Caki2 (cell line): ENCODE data around the gene FZD4. TPM values are rescaled to one million over a fixed set of nuclear protein-coding genes. Genes with fewer than 3 reads are reported as not detected.
"Not testable (repeated sequence)": the region's sequence is repeated elsewhere in the genome, so short reads cannot be mapped to it uniquely, and the experiment has no call there.

Experiments
- DNase-seq: peaks from one replicate; pipeline ENCODE4 v3.0.0-alpha.2; 2015; ENCODE audit warnings: low read depth
- in situ Hi-C: cut with HindIII; loops from 2 replicates; pipeline ENCODE4 v1.10.0; 2016; ENCODE audit warnings: low sequenced_read_pairs, low pct_unique_long_range_greater_than_20kb, mixed read lengths
- total RNA-seq: library from RNA; depleted of rRNA; stranded (reverse); fragments of >200 nt; shearing (Covaris generic); gene quantifications from 2 replicates; pipeline ENCODE4 v1.2.3, GENCODE V29; 2014; ENCODE audit warnings: low replicate concordance

The FZD4 gene
- total RNA-seq, 1 experiment from 2014 or later, result 0.81 TPM

DNA sequence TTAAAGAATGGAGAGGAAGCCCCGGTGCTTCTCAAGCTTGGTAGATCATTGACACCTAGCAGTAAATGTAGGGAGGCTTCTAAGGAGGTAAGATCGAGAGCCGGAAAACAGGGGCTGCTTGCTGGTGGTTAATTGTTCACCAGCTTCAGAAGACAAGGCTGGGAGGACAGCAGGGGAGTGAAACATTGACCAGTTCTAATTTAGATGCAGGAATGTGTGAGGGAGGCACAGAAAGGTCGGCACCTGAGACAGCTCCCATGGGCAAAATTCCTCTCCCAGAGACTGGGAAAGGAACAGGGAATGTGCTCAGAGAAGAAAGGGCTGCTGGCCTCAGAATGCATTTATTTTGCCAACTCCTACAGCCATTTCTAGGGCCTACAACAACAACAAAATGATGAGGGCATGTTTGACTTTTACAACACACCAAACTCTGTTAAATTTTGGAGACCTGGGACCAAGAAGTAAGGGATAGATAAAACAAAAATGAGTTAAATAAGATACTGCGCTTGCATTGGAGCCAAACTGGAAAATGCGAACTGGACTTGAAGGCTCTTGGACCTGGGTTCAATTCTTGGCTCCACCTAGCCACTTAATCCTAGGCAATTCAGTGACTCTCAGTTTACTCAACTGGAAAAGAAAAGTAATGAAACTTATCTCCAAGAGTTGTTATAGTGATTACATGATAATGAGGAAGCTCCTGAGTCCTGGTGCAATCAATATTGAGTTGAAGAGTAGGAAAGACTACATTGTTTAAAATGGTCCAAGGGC is 31.0 kb downstream of the FZD4 start:
- DNase-seq, result peak; percentile 89
- in situ Hi-C loops, result no loop called here

DNA sequence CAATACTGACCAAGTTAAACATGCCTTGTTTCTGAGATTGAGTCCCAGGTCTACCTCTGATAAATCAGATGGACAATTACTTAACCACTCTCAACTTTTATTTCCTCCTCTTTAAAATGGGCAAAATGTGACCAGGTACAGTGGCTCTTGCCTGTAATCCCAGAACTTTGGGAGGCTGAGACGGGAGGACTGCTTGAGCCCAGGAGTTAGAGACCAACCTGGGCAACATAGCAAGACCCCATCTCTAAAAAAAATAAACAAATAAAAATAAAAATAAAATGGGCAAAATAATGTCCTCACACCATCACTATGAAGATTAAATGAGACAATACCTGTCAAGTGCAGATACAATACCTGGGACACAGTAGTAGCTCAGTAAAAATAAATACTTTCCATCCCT is 33.0 kb downstream of the FZD4 start:
- no peak for DNase-seq
- in situ Hi-C loops, result no loop called here

DNA sequence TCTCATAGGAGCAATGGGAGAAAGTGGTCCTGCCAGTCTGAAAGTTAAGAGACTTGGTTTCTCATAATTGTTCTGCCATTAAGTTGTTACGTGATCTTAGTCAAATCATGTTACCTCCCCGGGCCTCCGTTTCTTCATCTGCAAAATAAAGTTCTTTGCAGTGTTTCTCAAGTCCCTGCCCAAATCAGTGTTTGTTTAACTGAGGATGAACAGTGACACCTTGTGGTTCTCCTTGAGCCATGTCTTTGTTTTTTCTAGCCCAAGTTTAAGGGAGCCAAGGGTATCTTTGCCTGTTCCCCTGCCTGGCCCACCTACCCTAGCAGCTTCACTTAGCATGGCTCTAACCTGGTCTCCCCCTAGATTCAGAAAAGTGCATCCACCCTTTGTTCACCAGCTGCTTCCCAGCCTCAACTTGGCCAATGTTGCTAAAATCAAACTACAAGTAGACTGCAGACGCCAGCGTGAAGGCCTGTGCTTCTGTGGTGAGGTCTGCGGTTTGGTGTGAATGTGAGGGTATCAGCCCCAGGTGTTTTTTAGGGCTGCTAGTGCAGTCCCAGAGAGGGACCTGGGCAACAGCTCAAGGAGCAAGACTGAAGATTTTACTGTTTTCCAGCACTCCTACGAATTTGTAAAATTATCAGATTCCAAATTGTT is 35.5 kb downstream of the FZD4 start:
- peak; percentile 59 for DNase-seq

DNA sequence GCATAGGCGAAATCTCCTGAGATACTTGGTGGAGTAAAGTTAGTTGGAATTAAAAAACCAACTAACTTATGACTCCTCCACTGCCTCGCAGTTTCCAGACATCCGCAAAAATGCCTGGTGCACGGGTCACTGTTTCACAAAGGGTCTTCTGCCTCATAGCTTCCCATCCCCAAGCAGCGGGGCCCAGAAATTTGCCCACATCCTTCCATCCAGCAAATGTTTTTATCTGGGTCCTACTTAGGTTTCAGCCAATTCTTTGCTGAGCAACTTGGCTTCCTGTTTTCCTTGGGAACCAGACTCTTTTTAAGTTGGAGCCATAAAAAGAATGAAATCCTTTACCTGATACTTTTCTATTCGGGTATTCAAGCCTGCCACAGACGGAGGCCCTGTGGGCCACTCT is 36.2 kb downstream of the FZD4 start:
- in situ Hi-C loops, result no loop called here

More for the DNA sequence above, 35.5 kb downstream of the FZD4 start:
- in situ Hi-C loops, result no loop called here

DNA sequence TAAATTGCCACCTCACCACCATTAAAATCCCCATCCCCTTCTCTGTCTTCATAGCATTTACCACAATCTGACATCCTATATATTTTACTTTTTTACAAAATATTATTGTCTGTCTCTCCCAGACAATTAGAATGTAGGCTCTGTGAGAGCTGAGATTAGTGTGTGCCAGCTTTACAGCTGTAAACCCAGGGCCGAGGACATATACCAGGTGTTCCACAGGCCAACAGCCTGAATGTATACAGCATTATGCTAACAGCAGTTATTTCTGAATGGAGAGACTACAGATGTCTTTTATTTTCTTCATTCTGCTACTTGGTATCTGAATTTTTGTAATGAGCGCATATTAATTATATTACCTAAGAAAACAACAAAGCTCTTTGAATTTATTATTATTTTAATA is 36.7 kb downstream of the FZD4 start:
- in situ Hi-C loops, result no loop called here
- no peak for DNase-seq

More for the DNA sequence above, 36.2 kb downstream of the FZD4 start:
- no peak for DNase-seq

DNA sequence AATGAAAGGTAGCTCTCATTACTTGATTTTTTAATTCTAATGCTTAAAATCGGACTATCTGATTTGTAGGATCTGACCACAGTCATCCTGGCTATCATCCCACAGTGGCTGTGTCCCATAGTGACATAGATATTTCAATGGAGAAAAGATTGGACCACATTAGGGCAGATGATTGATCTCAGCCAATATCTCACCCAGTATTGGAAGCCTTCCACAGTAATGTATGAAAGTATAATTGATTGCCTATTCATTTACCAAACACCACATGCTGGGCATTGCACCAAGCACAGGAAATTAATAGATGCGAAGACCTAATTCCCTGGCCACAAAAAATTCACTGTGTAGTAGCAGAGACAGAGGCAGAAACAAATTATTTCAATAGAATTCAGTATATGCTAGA is 37.6 kb downstream of the FZD4 start:
- no peak for DNase-seq
- in situ Hi-C loops, result no loop called here

DNA sequence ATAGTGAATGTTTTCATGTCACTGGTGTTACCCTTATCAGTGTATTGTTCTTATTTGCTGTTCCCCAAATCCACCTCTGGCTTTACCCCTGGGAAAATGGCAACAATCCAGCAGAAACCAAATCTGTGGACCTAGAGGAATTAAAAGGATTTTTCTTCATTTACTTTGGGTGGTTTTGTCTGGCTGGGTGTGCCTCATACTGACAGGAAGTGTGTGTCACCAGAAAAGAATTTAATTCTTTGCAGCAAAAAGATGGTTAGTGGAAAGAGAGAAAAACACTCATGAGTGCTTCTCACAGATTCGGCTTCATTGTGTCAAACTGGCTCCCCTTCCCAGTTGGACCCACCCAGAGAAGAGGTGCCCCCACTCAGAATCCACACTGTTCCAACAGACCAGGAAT is 38.9 kb downstream of the FZD4 start:
- in situ Hi-C loops, result no loop called here
- no peak for DNase-seq

DNA sequence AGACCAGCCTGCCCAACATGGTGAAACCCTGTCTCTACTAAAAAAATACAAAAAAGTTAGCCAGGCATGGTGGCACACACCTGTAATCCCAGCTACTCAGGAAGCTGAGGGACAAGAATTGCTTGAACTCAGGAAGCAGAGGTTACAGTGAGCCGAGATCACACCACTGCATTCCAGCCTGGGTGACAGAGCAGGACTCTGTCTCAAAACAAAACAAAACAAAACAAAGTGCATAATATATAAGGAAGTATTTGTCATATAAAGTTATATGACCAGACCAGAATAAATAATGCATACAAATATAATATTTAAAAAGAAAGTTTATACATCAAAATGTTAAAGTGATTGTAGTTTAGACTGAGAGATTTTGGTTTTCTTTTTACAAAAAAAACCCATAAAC is 39.3 kb downstream of the FZD4 start:
- in situ Hi-C loops, DNase-seq: not testable (repeated sequence)

DNA sequence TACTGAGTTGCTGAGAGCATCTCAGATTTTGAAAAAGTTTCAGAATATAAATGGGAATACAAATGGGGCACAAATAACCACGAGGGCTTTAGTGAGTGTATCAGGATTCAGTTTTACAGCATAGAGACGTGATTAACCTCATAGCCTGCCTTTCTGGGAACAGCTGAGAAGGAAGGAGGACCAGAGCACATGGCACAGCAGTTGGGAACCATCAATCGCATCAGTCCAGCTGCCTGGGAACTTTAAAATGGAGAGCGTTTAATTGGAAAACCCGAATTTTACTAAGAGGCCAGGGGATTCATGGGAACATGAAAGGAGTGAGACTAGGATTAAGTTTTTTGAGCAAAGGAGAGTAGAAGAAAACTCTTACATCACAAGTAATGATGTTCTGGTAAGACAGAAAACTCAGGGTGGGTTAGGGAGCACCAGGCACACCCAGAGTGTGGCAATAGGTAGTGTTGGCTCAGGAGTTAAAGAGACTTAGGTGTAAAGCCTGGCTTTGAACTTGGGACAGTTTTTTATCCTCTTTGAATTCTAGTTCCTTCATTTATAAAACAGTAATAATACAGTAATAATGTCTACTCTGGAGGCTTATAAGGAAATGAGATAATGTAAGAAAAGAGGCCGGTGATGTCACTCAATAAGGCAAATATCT is 40.2 kb downstream of the FZD4 start:
- in situ Hi-C loops, result no loop called here
- DNase-seq, result no peak

DNA sequence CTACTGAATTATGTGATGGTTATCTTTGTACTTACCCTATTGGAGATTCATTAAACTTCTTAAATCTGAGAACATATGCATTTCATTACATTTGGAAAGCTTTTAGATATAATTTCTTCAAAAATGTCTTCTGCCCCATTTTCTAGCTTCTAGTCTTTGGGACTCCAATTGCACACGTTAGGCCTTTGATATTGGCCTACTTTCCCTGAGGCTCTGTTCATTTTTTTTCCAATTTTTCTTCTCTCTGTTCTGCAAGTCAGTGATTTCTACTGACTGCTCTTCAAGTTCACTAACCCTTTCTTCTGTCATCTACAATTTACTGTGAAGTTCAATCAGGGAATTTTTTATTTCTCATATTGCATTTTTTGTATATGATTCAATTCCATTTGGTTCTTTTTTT is 43.0 kb downstream of the FZD4 start:
- DNase-seq, result no peak
- in situ Hi-C loops, result no loop called here

DNA sequence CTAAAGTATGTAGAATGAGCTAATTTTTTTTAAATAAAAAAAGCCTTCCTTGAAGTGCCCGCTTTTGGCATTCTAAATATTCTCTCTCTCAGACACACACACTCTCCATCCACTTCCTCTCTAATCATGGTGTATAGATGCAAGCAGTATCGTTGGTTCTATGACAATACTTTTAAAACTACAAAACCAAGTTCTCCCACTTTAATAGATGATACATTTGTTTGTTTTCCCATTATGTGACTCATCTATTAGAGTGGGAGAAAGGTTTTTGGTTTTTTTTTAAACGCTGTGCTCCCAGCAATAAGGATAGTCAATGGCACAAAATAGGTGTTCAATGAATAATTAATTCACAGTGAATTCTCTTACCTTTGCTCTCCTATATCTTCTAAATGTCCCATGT is 44.6 kb downstream of the FZD4 start:
- in situ Hi-C loops, result no loop called here

DNA sequence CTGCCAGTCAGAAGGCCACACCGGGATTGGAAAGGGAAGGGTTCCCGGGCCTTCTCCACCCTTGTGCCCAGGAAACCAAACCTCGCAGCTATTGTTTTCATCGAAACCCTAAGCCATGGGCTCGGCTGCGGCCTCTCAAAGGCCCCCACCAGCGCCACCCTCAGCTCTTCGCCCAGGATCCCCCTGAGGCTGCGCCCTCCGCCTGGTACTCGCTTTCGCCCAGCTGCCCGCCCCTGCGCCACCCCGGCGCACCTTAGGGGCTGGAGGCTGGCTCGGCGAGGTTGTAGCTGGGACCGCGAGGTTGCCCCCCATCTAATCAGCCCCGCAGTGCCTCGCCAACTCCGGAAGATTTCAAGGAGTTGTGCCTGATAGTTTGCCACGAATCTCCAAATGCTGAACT is 49.0 kb downstream of the FZD4 start:
- in situ Hi-C loops, result no loop called here
- DNase-seq, result no peak

More for the DNA sequence above, 44.6 kb downstream of the FZD4 start:
- DNase-seq, result peak; percentile 29

DNA sequence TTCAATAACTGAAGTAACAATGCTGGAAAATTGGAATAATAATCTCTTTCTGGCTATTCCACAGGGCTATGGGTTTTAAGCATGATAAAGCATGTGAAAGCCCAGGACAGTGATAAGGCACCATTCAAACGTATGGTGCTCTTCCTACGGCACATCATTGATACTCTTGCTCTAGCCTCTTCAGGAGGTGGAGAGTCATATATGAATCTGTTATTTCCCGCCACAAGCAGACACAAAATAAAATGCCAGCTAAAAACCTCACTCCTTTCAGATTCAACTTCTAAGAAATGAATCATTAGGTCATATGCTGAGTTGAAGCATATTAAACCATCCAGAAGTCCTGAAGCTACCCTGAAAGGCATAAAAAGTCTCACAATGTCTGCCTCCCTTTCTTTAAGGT is 49.9 kb downstream of the FZD4 start:
- in situ Hi-C loops, result no loop called here

DNA sequence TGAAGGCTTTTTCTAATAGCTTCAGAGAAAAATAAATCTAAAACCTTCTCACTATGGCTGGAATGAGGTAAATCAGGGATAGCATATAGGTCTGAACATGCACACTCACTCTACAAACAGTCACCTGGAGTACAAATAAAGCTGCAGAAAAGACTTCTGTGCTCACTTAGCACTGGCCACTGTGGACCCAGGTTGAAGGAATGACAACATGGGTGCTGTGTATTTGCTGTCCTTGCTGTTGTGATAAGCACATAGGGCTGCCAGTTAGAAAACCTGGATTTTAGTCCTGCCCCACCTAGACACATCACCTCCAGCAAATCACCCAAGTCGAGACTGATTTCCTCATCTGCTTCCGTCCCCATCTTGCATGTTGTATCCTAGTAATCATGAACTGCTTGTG is 51.2 kb downstream of the FZD4 start:
- in situ Hi-C loops, result no loop called here
- DNase-seq, result no peak

More for the DNA sequence above, 49.9 kb downstream of the FZD4 start:
- no peak for DNase-seq

DNA sequence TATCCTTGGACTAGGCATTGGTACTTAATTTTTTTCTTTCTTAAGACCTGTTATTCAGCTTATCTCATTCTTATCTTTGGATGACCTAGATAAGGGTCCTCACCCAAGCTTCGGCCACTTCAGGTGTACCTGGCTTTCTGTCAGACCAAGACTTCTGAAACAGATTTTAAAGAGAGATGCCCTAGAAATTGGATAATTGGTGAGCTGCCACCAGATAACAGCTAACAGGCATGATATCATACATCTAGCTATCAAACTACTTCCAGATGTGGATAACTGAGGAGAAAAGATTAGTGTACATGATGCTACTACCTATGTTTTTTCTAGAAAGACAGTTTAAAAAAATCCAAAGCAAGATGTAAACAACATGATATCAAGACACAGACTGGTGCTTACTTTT is 52.9 kb downstream of the FZD4 start:
- no peak for DNase-seq
- in situ Hi-C loops, result no loop called here

DNA sequence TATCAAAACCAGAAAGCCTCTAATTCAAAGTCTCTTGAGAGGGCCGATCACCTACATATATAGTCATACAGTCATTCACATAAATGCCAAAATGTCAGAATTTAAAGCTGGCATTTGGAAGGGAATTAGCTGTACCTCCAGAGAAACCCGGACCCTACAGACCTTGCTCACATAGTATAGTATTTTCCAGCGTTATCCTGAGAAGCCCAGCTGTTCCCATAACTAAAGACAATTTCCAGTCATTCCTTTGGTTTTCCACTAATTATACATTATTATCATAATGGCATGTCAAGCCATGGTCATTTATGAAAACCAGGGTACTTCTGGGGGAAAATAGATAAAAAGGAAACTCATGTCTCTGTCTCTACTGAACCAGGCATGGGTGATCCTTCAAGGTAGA is 53.6 kb downstream of the FZD4 start:
- DNase-seq, result no peak
- in situ Hi-C loops, result no loop called here

DNA sequence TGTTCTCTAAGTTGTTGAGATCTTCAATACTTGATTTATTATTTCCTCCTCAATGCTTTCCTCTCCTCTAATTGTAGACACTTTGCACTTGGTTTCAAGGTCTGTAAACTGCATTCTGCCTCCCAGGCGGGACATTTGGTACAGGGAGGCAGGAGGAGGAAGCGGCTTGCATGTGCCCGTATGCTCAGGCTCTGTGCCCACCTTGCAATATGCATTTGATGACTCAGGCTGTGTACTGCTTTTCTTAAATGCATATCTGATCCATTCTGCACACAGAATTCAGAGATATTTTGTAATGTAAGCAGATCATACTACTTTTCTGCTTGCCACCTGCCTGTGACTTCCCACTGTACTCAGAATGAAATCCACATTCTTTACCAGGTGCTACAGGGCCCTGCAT is 55.0 kb downstream of the FZD4 start:
- no peak for DNase-seq
- in situ Hi-C loops, result no loop called here

DNA sequence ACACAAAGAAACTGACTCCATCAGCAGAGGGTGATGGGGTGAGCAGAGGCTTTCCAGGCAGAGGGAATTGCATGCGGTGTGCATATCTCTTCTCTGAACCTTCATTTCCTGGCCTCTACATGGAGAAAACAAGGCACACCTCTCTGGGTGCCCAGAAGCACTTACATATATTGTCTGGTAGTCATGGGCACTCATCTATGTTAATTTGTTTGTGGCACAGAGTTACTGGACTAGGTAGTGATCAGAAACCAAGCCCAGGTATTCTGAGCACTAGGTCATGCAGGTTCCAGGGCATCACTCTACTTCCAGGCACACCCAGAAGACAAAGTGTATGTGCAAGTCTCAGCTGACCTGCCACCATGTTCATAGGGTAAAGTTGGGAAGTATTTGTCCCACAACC is 56.5 kb downstream of the FZD4 start:
- DNase-seq, result no peak
- in situ Hi-C loops, result no loop called here

DNA sequence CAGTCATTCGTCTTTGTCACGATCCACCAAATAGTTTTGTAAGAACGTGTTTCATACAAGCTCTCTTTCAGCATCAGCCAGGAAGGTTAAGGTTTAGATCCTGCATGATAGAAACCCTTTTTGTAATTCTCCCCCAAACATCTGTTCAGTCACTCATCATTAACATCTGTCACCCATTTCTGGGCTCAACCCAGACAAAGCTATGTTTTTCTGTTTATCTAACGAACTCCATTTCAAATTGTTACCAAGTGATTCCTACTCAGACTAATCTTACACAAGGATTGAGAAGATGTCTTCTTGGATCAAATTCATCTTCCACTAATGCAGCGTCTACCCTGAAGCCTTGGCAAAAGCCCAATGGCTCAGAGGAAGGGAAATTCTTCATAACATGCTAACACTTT is 58.8 kb downstream of the FZD4 start:
- in situ Hi-C loops, result no loop called here
- DNase-seq, result no peak
